COR-L47 (cell line): ENCODE results near the gene RAB7A.

Source experiments
- DNase-seq: peaks from one replicate; lab custom pipeline; 2025; lab: John Stamatoyannopoulos, UW

Gene RAB7A

DNA sequence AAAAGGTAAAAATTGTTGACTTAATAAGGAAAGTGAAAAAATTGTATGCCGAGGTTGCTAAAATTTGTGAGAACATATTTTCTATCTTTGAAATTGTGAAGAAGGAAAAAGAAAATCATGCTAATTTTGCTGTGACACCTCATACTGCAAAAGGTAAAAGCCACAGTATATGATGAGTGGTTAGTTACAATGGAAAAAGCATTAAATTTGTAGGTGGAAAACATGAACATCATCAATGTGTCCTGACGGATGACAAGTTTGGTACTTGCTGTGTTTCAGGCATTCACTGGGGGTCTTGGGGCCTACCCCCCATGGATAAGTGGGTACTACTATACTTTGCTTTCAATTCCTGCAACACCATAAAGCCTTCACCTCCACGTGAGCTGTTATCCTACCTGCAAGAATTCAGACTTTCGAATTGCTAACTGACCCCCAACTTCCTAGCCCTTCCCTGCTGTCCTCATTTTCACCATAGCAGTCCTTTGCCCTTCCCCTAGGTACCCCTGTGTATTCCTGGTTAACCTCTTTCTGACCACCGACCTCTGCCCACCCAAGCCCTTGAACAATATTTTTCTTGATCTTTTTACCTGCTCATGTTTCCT is 62.4 kb downstream of the RAB7A start:
- DNase-seq = no peak

DNA sequence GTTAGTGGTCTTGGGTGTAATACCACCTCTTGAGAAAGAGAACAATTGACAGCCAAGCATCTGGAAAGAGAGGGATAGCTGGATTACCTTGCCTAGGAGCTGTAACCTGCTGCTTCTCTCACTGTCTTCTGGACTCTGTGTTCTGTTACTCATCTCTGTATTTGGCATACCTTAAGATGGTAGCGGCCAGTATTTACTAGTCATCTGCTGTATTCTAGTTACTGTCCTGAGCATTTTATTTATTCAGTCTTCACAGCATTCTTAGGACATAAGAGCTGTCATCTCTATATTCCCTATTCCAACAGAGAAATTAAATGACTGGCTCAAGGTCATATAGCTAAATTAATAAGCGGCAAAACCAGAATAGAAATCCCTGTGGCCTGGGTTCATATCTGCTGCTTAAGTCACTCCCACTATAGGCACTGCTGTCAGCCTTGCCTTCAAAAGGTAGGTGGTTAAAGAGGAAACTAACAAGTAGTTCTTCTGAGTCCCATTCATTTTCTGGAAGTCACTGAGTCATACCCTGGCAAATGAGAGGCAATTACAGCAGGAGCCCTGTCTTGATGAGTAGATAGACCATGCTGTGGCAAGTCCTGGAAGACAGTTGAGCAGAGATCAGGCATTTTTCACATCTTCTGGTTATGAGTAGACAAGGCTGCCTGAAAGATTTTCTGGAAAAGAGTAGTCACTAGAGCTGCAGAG is 68.2 kb downstream of the RAB7A start:
- no peak for DNase-seq

DNA sequence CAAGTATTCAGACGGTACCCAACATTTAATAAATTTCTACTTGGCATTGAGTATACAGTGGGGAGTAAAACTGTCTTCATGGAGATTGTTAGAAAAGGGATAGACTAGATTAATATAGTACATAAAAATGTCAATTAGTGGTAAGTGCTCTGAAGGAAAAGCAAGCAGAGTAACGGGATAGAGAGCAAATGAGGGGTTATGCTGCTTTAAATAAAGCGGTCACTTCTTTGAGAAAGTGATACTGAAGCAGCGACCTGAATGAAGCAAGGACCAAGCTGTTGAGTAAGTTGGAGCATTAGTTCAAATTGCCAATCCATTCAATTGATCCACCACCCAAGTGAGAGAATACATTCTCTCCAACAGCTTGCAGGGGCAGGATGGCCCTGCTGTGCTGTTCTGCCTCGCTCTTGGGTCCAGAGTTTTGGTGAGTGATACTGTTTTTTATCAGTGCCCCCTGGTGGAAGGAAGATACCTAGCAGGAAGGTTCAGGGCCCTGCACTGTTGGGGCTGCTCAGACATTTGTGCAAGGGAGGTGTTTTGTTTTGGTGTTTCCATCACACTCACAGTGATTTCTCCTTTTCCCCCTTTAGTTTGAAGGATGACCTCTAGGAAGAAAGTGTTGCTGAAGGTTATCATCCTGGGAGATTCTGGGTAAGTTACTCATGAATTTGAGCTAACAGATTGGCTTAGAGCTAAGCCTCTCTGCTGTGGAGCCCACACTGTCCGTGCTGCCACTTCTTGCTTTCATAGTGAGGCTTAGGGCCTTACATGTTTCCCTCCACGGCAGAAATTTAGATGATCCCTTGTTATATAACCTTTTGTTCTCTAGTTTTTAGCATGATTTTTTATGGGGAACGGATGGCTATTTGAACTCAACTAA is 69.0 kb downstream of the RAB7A start:
- DNase-seq = peak; percentile 44

DNA sequence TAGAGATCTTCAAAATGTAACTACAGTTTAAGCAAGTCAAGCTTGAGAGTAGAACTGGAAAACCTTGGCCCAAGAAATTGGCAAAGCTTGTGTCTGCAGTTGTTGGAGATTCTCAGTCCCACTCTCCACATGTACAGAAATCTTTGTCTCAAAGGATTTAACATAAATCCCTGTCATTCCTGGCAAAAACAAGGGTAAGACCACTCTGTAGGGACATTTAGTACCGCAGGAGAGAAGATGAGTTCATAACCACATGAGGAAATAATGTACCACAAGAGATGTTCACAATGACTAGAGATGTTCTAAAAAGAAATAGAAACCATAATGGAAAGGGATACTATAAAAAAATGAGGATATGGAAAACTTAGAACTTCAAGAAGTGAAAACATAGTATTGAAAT is 73.7 kb downstream of the RAB7A start:
- no peak for DNase-seq

DNA sequence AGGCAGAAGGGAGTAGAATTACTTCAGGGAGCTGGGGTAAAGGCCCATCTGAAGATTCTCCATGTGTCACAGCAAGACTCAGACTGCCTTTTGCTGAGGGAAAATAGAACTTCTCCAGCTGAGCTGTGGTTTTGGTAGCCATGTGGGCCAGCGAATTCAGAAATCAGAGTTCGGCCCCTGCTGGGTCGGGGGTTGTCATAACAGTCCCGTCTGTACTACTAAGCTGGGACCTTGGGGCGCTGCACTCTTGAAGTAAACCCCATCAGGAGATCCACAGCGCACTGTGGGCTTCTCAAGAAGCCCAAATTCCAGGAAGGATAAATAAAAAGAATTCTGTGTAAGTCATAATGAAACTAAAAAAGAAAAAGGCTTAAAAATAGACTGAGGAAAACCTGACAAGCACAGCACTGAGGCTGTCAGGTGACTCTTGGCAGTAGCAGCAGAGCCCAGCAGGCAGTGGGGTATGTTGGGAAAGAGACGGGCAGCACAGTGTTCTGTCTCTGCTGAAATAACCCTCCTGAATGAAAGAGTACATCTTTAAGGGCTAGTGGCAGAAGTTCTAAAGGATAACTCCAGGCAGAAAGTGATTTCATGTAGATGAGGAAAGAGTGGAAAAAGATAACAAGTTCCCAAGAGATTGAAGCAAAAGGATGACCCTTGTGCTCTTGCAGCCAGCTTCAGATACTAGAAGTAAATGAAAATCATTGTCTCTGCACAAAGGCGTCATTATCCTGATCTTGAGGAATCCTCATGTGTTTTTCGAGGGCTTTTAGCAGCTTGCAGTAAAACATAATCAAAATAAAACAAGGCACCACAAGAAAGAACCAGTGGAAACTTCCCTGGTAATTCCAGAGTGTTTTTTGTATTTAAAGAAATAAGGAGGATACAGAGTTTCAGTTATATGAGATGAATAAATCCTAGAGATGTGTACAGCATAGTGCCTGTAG is 74.5 kb downstream of the RAB7A start:
- no peak for DNase-seq

DNA sequence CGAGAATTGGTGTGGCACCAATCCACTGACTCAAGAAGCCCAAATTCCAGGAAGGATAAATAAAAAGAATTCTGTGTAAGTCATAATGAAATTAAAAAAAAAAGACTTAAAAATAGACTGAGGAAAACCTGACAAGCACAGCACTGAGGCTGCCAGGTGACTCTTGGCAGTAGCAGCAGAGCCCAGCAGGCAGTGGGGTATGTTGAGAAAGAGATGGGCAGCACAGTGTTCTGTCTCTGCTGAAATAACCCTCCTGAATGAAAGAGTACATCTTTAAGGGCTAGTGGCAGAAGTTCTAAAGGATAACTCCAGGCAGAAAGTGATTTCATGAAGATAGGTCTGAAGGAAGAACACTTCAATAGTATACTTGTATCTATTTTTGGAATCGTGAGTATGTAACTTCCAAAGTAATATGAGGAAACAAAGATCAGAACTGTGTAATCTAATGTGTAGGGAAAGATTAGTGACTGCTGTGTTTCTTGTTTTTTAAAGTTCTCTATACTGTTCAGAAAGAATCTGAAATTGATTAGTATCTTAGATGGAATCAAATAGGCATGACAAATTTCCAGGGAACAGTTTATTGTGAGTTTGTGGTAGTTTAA is 75.9 kb downstream of the RAB7A start:
- DNase-seq = no peak

DNA sequence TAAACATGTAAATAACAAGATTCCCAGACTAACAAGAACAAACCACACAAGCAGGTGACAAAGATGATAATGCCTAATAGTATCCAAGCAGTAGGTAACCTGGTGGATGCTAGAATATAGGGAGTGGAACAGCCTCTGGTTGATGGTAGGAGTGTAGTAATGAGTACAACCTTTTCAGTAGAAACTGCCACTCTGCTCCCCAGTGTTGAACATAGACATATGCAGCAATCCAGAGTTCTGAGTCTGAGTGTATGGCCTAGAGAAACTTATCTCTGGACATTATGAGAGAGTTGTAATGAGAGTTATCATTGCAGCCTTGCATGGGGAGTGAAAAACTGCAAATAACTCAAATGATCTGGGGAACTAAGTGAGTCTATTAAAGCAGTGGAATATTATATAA is 77.3 kb downstream of the RAB7A start:
- DNase-seq = no peak

DNA sequence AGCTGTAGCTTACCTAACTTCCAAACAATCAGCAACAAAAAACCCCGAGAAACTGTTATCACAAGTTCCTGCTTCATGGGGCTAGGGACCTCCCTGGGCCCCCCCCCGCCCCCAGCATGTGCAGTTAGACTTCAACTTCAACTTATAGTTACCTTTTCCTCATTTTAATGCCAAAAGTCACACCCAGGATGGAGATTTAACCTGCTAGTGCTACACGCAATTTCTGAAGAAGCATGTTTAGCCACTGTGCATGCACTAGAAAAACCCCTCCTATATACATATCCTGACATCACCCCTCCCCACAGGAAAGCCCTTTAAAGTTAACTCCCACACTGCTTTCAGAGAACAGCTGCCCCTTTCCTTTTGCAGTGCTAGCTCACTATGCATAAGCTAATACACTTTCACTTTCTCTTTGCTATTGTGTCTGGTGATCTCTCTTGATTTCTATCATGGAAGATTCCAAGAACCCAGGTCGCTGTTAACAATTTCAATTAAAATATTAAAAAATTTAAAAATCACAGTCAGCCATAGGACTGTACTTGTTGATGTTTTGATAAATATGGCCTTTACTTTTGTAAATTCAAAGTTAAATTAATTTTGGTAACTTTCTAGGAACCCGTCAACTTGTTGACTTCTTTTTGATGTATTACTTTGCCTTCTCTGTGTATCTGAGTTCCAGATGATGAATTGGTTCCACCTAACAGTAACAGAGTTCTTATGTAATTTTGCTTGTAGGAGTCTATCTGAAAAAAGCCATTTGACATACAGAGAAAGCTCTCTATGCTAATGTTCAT is 78.2 kb downstream of the RAB7A start:
- DNase-seq = no peak

DNA sequence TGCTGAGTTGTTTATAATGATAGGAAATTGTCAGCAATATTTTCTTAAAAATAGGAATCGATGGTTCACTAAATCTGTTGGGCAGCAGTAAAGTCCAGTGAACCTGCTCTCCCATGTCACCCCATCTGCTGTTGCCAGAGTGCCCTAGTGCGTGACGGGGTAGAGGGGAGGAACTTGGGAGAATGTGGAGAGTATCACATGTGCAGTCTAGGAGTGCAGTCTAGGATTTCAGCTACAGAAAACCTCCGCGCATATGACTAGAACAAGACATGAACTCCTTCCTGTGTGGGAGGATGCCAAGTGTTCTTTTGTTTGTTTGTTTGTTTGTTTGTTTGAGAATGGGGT is 78.8 kb downstream of the RAB7A start:
- no peak for DNase-seq

DNA sequence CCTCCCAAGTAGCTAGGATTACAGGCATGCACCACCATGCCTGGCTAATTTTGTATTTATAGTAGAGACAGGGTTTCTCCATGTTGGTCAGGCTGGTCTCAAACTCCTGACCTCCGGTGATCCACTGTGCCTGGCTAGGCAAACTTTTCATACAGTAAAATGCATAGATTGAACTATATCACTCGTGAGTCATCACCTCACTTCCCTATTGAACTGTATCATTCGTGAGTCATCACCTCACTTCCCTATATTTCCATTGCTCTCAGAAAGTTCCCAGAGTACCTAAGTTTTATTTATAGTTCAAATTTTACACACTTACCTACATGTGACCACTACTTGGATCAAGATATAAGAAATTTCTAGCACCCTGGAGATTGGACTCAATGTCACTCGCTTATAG is 79.8 kb downstream of the RAB7A start:
- DNase-seq = no peak

DNA sequence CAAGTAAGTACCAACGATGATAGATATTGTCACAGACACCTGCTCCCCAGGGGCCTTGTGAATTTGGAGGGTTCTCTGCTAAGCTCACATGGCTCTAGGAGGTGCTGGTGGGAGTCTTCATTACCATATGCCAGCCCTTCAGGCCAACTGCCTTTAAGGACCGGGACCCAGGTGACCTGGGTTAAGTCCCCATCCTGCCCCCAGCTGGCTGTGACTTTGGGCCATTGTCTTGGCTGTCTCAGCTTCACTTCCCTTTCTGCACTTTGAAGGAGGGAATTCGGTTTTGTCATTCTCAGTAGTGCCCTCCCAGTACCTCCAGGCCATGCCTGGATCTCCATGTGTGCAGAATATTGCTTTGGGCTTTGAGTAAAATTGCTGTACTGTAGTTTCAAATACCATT is 80.6 kb downstream of the RAB7A start:
- no peak for DNase-seq

DNA sequence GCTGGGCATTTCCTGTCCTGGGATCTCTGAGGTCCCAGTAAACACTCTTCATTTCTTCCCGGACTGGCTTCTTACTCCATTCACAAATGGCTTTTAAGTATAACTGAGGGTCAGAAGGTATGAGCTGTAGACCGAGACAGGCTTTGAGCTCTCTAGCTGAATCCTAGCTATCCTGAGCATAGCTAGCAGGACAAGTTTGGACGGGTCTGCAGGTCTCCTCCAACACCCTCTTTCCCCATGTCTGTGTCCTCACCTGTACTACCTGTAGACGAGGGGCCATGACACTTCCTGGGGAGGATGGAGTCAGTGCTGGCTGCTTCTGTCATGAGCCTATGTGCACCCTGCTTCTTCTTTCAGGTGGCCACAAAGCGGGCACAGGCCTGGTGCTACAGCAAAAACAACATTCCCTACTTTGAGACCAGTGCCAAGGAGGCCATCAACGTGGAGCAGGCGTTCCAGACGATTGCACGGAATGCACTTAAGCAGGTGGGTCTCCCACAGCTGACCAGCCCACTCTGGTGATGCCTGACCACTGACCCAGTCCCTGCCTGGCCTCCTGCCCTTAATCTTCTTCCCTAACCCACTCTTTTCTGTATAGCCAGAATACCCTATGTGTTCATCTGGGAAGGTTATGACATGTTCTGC is 81.3 kb downstream of the RAB7A start:
- DNase-seq = no peak

DNA sequence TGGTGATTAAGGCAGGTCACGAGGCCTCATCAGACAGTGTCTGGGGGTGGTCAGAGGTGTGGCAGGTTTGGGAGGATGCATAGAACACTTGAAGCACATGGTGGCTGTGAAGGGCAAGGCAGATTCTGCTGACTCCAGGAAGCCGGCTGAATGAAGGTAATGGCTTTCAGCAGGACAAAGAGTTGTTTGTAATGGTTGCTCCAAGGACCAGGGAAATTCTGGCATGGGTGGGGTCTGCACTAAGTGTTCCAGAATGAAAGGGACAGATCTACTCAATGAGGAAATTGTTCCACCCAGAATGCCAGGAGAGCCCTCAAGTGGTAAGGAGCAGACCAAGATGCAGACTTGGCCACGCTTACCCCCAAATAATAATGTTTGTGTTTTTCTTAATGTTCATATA is 82.7 kb downstream of the RAB7A start:
- no peak for DNase-seq

DNA sequence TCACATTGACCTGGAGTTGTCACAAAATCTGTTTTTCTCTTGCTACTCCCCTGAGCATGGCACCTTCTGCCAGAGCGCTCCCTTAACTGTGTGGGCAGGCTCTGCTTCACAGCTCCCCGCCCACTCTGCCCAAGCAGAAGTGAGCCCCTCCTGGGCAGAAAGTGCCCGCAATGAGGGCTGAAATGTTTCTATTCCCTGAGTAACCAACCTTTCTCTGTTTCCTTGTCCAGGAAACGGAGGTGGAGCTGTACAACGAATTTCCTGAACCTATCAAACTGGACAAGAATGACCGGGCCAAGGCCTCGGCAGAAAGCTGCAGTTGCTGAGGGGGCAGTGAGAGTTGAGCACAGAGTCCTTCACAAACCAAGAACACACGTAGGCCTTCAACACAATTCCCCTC is 87.1 kb downstream of the RAB7A start:
- DNase-seq = no peak

DNA sequence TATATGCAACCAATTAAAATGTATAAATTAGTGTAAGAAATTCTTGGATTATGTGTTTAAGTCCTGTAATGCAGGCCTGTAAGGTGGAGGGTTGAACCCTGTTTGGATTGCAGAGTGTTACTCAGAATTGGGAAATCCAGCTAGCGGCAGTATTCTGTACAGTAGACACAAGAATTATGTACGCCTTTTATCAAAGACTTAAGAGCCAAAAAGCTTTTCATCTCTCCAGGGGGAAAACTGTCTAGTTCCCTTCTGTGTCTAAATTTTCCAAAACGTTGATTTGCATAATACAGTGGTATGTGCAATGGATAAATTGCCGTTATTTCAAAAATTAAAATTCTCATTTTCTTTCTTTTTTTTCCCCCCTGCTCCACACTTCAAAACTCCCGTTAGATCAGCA is 88.1 kb downstream of the RAB7A start:
- no peak for DNase-seq

DNA sequence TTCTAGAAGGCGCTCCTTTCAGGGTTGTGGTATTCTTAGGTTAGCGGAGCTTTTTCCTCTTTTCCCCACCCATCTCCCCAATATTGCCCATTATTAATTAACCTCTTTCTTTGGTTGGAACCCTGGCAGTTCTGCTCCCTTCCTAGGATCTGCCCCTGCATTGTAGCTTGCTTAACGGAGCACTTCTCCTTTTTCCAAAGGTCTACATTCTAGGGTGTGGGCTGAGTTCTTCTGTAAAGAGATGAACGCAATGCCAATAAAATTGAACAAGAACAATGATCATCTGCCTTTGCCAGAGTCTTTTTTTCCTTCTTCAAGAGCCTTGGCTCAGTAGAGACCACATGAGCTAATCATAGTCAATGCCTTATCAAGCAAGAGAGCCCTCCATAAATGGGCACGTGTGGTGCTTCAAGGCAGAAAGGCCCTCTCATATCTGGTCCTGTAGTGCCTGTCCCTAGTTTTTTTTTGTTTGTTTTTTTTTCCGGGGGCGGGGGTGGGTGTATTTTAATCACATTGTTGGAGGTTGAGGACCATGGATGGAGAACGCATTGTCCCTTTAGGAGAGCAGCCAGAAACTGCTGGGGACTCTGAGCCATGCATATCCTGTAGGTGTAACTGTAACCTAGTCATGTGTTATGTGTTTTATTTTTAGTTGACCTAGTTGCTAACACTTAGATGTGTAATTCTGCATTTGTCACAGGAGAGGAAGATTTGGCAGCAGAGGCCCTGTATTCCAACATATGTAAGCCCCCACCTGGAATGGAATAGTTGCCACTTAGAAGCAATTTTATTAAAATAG is 88.7 kb downstream of the RAB7A start:
- no peak for DNase-seq

DNA sequence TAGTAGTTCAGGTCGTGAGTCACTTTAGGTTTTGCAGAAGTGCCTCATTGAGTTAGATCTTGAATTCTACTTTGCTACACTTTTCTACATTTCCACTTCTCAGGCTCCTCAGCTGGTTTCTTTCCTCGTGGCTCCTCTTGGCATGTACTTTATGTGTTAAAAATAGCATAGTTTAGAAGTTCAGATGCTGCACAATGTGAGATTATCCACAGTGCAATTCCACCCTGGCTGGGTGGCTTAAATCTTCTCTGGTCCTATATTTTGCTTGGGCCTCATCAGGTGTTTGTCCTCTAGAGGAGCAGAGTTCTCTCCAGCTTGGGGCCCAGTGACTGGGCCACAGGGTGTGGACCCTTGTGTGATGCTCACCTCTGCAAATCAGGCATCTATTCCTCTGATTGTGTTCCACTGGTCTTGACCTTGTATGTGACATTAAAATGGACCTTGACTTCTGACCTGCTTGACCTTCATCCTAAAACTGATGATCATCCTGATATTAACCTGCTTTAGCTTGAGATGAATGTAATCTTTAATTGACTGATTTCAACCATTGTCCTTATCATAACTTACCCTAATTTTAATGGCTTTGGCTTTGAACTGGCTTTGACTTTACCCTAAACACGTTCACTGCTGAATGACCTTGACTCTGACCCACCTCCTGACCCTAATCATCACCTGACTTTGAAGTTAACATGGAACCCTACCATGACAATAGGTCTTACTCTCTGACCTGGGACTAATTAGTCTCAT is 89.5 kb downstream of the RAB7A start:
- no peak for DNase-seq

DNA sequence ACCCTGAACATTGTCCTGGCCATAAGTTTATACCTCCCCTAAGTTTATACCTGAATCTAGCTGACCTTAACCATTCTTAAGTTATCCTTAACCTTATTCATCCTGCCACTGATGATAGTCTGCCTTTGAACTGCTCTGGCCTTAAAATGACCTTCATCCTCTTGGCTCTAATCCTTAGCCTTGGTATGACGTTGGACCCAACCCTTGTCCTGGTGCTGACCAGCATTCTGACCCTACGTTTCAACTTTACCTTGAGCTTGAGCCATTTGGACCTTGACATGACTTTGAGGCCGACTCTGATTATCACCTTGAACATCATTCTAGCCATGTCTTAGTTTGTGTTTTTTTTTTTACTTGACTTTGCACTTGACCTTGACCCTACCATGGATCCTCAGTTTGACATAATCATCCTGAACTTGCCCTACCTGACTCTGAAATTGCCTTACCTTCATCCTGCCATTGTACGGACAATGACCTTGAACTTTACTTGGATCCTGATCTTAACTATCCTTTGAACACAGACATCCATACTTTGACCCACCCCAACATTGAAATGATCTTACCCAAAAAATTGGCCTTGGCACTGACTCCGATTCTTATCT is 92.3 kb downstream of the RAB7A start:
- no peak for DNase-seq
